ENCODE measurements around the gene ABHD11.

- TF ChIP-seq CTCF (IDR thresholded peaks at IDR 0.05; ENCODE audit: low read depth, low read length, poor library complexity, severe bottlenecking) (no peak), EZH2phosphoT487 (IDR thresholded peaks at IDR 0.05; ENCODE audit: borderline replicate concordance, low read length) (no peak)
These were observed 31.6 kb upstream of the ABHD11 start, which contains the start of gene CLDN3 for GRCh38 chr7:73770002-73770859.

All from DOHH2 (cell line).